Measurements from ENCODE around the gene KLHL35.

KLHL35 gene

DNA sequence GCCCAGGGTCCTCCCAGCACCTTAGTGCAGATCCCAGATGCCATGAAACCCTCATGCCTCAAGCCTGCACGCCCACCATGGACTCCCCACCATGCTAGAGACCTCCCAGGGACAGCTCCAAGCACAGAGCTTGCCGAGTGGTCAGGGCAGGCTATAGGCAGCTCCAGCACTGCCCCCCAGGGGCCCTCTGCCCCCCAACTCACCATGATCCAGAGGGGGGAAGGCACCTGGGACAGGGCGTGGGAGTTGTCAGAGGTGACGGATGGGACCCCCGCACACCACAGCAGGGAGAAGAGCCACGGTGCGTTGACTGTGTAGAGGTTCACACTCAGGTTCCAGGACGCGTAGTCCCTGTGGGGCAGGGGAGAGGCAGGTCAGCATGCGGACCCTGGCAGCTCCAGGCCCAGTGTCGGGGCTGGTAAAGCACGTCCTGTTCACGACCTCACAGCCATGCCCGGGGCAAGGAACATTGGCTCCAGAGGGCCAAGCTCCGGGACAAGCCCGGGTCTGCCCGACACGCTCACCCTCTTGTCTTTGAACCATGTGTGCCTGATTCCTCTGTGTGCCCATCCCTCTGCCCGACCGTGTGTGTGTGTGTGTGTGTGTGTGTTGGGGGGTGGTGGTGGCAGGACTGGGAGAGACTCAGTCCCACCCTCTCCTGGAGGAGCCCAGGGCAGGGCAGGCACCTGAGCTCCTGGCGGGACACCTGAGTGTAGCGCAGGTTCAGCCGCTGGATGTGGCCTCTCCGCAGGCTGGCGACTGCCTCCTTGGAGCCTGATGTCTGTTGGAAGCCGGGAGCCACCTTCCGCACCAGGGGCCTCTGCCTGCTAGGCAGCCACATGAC, 8.2 kb upstream of the KLHL35 start:
- DNase-seq (ENCODE audit: low read depth), result no peak

GRCh38 chr11:75439495-75440120, 6.6 kb upstream of the KLHL35 start:
- DNase-seq (ENCODE audit: low read depth), result no peak

DNA sequence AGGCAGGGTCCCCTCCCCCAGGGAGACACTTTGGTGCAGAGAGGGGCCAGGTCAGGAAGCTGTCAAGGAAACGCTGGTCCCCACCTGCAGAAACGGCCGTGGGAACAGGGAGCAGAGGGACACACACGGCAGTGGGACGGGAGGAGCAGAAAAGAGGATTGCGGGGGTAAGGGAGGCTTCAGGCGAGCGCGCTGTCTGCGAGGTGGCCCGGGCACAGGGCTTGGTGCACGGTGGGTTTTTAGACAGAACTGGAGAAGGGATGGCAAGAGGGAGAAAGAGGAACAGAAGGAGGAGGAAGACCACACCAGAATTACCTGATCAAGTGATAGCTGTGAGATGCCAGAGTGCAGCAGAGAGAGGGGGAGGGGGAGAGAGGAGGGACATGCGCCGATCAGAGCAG, 6.0 kb upstream of the KLHL35 start:
- DNase-seq (ENCODE audit: low read depth), result no peak

- no peak for DNase-seq (ENCODE audit: low read depth)
These were observed 5.1 kb upstream of the KLHL35 start for GRCh38 chr11:75437966-75438659.

DNA sequence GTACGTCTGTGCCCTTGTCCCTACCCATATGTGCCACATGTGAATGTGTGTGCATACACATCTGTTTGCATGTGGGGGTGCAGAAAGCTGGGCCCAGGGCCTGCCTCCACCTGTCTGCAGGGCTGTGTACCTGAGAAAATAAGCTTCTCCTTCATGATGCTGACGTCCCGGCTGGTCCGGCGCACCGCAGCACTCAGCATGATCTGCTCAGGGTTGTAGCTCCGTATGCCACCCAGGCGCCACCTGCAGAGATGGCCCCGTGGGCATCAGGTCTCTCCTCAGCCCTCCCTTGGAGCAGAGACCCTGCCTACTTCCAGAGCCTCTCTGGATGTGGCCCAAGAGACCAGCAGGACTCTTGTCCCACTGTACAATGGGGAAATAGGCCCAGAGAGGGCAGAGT, 3.8 kb upstream of the KLHL35 start:
- DNase-seq (ENCODE audit: low read depth), result no peak

DNA sequence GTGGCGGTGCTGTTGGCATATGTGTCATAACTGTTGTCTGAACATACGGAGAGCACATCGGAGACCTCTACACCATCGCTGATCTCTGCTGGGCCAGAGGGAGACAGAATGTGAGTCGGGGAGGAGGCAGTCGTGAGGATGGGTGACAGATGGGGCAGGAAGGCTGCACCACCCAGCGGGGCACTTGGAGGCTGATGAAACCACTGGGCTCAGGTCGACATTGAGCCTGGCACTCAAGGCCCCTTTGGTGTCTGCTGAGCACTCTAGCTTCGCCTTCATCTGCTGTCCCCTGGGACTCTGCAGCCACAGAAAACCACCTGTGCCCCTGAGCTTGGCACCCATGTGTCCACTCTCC, 2.5 kb upstream of the KLHL35 start:
- DNase-seq (ENCODE audit: low read depth), result no peak

DNA sequence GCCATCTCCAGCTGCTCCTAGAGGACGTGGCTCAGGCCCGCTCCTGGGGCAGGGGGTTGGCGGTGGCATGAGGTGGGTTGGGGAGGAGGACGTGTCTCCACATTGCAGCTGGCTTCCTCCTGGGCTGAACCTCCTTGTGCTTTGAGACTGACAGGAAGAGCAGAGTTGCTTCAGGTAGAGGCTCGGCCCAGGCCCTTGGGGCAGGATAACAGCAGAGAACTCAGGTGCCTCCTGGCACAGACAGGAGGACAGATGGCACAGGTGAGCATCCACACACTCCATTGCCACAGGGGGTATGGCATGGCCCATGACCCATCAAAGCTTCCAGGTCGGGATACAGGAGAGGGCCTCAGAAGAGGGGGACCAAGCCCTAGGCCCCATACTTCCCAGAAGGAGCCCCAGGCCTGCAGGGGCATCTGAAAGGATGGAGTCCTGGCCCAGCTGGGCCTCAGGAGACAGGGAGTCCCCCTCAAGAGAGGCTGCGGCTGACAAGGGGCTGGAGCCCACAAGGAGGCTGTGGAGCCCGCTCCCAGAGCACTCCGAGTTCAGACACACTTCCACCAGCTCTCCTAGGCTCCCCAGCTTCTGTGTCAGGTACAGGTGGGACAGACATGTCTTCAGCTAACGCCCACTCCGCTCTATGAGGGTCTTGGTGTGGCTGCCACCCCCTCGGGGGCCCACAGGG, 2.0 kb upstream of the KLHL35 start:
- no peak for DNase-seq (ENCODE audit: low read depth)

- DNase-seq (ENCODE audit: low read depth), result no peak
These were observed 1.0 kb upstream of the KLHL35 start for GRCh38 chr11:75434051-75434450.

GRCh38 chr11:75433443-75433842, 440 bp upstream of the KLHL35 start:
- DNase-seq (ENCODE audit: low read depth), result no peak

DNA sequence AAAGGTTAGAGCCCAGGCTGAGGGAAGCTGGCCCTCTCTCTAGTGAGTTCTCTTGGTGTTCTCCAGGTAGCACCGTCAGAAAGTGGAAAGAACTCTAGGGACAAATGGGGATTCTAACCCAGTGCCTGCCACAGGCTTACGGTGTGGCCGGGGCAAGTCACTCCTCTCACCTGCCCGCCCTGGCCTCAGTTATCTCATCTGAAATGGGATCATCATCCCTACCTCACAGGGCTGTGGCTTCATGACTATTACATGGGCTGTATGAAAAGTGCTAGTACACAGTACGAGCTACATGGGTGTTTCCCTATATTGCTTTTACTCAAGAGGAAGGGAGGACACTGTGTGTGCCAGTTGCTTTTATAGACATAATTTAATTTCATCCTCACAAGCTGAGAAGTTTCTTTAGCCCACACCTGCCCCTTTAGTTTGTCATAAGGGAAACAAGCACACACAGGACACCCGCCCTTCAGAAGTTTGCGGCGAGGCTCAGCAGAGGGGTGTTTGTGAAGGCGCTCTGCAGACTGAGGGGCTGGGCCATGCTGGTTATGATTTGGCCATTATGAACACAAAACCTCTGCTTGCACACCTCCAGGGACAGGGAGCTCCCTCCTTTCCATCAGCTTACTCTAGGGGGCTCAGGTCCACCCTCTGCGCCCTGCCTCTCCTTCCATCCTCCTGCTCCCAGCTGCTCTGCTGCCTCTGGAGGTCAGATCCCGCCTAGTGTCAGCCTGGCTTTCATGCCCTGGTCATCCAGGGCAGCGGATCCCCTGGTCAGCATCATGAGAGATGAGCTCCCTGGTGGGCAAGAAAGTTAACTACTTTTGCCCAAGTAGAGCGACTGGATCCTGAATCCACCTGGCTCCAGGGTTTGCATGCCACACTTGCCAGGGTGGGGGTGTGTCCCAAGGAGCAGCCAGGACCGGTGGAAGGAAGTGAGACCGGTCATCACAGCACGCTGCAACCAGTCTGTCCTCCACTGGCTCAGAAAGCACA, 1.2 kb downstream of the KLHL35 start:
- no peak for DNase-seq (ENCODE audit: low read depth)

- no peak for DNase-seq (ENCODE audit: low read depth)
These were observed 2.1 kb downstream of the KLHL35 start for GRCh38 chr11:75430714-75431532.

GRCh38 chr11:75429902-75430713, 2.9 kb downstream of the KLHL35 start:
- DNase-seq (ENCODE audit: low read depth), result peak; percentile 51

GRCh38 chr11:75429641-75429901, 3.4 kb downstream of the KLHL35 start:
- no peak for DNase-seq (ENCODE audit: low read depth)

DNA sequence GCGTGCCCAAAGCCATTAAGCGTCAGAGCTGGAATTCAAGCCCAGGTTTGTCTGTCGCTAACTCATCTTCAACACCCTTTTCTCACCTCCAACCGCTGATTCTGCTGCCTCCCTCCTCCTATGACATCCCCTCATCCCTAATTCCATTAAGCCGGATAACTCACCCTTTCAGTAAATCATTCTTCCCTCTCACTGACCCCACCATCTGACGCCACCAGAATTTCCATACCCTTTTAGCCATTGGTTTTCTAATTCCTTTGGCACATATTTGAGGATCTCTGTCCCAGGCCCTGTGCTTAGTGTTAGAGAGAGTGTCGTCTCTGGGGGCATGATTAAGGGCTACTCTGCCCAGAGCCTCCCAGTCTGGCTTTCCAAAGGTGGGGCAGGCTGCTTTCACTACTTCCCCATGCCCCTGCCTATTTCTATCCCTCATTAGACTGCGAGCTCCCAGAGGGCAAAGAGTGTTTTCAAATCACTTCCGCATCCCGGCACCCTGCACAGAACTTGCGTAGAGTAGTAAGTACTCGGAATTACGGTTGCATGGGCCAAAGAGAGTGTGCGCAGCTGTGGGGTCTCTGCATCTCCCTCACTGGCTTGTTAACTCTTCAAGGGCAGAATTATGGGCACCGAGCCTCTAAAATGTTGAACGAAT, 3.9 kb downstream of the KLHL35 start:
- no peak for DNase-seq (ENCODE audit: low read depth)

DNA sequence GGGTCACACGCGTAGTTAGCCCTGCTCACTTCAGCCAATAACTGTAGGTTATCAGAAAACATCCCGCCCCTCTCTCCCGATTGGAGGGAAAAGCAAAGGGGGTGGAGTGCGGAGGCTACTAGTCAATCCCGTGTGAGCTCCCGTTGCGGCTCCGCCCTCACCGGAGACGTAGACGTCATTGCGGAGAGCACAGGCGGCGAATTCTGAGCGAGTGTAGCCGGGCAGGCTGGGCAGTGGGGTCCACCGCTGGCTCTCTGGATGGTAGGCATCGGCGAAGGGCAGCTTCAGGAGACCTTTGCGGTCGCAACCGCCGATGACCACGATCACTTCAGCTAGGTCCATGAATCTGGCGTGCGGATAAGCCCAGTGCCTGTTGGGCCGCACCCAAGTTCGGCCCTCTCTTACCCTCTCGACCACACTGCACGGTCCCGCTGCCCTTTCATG, 4.7 kb downstream of the KLHL35 start:
- peak; percentile 30 for DNase-seq (ENCODE audit: low read depth)

- DNase-seq (ENCODE audit: low read depth), result no peak
These were observed 5.8 kb downstream of the KLHL35 start for GRCh38 chr11:75427181-75427580.

DNA sequence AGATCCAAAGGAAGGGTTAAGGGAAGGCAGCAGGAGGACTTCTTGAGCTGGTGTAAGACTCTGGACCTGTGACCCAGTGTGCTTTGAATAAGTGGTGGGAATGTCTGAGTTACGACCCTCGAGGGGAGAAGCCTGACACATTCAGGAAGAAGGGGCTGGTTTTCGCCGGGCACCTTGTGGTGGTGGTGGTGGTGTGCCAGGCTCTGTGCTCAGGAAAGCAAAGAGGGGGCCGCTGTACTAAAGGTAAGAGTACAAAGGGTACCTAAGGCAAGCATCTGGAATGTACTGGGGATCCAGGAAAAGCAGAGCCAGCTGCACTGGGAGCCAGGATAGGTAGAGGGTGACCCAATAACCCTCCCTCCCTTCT, 6.3 kb downstream of the KLHL35 start:
- DNase-seq (ENCODE audit: low read depth), result no peak

DNA sequence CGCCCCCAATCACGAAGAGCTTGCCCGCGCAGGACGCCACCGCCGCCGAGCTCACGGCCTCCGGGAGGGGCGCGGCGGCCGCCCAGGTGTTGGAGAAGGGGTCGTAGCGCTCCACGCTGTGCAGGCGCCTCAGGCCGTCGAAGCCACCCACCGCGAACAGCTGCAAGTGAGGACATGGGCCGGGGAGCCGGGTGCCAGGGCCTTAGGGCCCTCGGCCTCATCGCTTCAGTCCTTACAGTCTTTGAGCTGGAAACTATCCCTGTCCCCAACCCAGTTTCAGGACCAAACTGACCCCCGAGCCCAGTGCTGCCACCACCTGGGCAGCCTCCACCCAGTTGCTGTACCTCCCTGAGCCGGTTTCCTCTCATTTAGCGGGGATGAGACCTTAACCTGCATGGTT, 7.6 kb downstream of the KLHL35 start:
- DNase-seq (ENCODE audit: low read depth), result no peak

DNA sequence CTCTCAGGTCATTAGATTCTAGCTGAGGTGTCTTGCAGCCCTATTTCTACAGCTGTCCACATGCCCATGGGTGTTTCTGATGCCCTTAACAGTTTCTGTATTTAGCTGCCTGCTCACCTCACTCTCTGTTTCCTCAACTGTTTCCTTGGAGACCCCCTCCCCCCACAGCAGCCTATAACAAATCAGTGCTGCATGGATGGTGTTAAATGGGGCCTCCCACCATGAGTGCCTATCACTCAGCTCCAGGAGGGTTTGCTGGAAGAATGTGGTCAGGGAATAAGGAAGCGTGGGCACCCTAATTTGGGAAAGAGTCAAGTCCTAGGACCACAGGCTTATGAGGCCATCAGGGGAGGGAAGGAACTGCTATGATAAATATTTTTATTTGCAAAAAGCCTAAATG, 8.6 kb downstream of the KLHL35 start:
- no peak for DNase-seq (ENCODE audit: low read depth)
